Smooth muscle cell (in vitro differentiated cells): ENCODE data around the gene RELL2. TPM values are rescaled to one million over a fixed set of nuclear protein-coding genes. Genes with fewer than 3 reads are reported as not detected.
A peak's percentile ranks its signal among the peaks of the same experiment; 100 is the strongest.

ENCODE experiments used
- DNase-seq: peaks from one replicate; lab custom pipeline; 2025; ENCODE audit not compliant: unreplicated experiment; lab: John Stamatoyannopoulos, UW
- H2AFZ ChIP-seq: fragments of 200-600 bp; sonication (generic); 2 replicates; pipeline ENCODE4 v1.6.0; 2016; ENCODE audit warnings: antibody characterized with exemption, low read depth, mild to moderate bottlenecking
- H3F3A ChIP-seq: fragments of 200-600 bp; sonication (generic); 2 replicates; pipeline ENCODE4 v1.6.0; 2017; ENCODE audit warnings: antibody characterized with exemption, low read depth
- H3K27ac ChIP-seq: fragments of 200-600 bp; sonication (generic); 2 replicates; pipeline ENCODE4 v1.5.1; 2016; ENCODE audit warnings: low read depth, mild to moderate bottlenecking
- H3K27me3 ChIP-seq: fragments of 200-600 bp; sonication (generic); 2 replicates; pipeline ENCODE4 v1.6.1; 2016; ENCODE audit warnings: low read depth, mild to moderate bottlenecking
- H3K36me3 ChIP-seq: fragments of 200-600 bp; sonication (generic); 2 replicates; pipeline ENCODE4 v1.5.1; 2016; ENCODE audit warnings: low read depth
- H3K4me1 ChIP-seq: fragments of 200-600 bp; sonication (generic); 2 replicates; pipeline ENCODE4 v1.5.1; 2016; ENCODE audit warnings: low read depth
- H3K4me2 ChIP-seq: fragments of 200-600 bp; sonication (generic); 2 replicates; pipeline ENCODE4 v1.6.0; 2016; ENCODE audit warnings: mild to moderate bottlenecking
- H3K4me3 ChIP-seq: fragments of 200-600 bp; sonication (generic); 2 replicates; pipeline ENCODE4 v1.5.1; 2016; ENCODE audit warnings: mild to moderate bottlenecking
- H3K79me2 ChIP-seq: fragments of 200-600 bp; sonication (generic); 2 replicates; pipeline ENCODE4 v1.6.0; 2016; ENCODE audit warnings: low read depth, mild to moderate bottlenecking
- H3K9ac ChIP-seq: fragments of 200-600 bp; sonication (generic); 2 replicates; pipeline ENCODE4 v1.6.0; 2016; ENCODE audit warnings: low read depth
- H3K9me3 ChIP-seq: fragments of 200-600 bp; sonication (generic); replicated peaks from 2 replicates; pipeline ENCODE4 v1.5.1; 2016; ENCODE audit warnings: low read depth
- H4K20me1 ChIP-seq: fragments of 200-600 bp; sonication (generic); 2 replicates; pipeline ENCODE4 v1.6.0; 2016; ENCODE audit warnings: low read depth
- CTCF ChIP-seq: fragments of 200-600 bp; sonication (generic); IDR thresholded peaks from 2 replicates; pipeline ENCODE4 v1.5.1; 2017; ENCODE audit warnings: borderline replicate concordance, mild to moderate bottlenecking, antibody characterized with exemption; ENCODE audit not compliant: insufficient read depth, poor library complexity, severe bottlenecking
- WGBS: methylation state at CpG from one replicate; pipeline ENCODE4 v1.1.7; 2016; ENCODE audit warnings: low lambda C conversion rate; 5-methylcytosine and 5-hydroxymethylcytosine counted together
- polyA plus RNA-seq: library from polyadenylated mRNA; unstranded; fragments of >200 nt; fragmentation: Nextera tagmentation; extraction: Ambion mirVana; gene quantifications from 2 replicates; pipeline ENCODE4 v1.2.1, GENCODE V29; 2016
- total RNA-seq: library from RNA; depleted of rRNA; stranded (reverse); fragments of >200 nt; gene quantifications from 2 replicates; pipeline ENCODE4 v1.2.3, GENCODE V29; 2014

Gene RELL2
- total and polyA plus RNA-seq, 2 experiments from 2014 or later = 4.2 to 8.7 TPM

GRCh38 chr5:141651728-141652105 is 14.9 kb downstream of the RELL2 start:
- Histone ChIP-seq H2AFZ (peak overlapping the region; percentile 70), H3K36me3 (no peaks in the 10 kb centered on the region), H3K27ac (no peak overlapping the region), H3K4me1 (peaks cover 3% of the 10 kb centered on the region), H3F3A (no peaks in the 10 kb centered on the region), H4K20me1 (no peaks in the 10 kb centered on the region), H3K9me3 (no peaks in the 10 kb centered on the region), H3K27me3 (no peaks in the 10 kb centered on the region), H3K4me3 (peak overlapping the region; percentile 66), H3K4me2 (peak overlapping the region; percentile 95), H3K9ac (peak overlapping the region; percentile 29), H3K79me2 (no peaks in the 10 kb centered on the region)
- DNase-seq = no peak
- TF ChIP-seq CTCF = no peak
- 61% methylated on average over 9 of the region's 9 CpGs for WGBS

- Histone ChIP-seq H3K9me3 (no peaks in the 10 kb centered on the region), H3K79me2 (no peaks in the 10 kb centered on the region), H2AFZ (no peak overlapping the region), H3K36me3 (no peaks in the 10 kb centered on the region), H3K27ac (peak overlapping the region; percentile 66), H3K4me2 (peak overlapping the region; percentile 1), H3K27me3 (no peaks in the 10 kb centered on the region), H3K9ac (no peak overlapping the region), H3F3A (no peaks in the 10 kb centered on the region), H4K20me1 (no peaks in the 10 kb centered on the region), H3K4me3 (no peak overlapping the region), H3K4me1 (peaks cover 3% of the 10 kb centered on the region)
- DNase-seq = no peak
- no peak for TF ChIP-seq CTCF
- WGBS = 39% methylated on average over 2 of the region's 2 CpGs
These were observed 17.5 kb downstream of the RELL2 start for GRCh38 chr5:141654298-141654697.

GRCh38 chr5:141655020-141655419 is 18.2 kb downstream of the RELL2 start:
- DNase-seq = no peak
- 92% methylated on average over 6 of the region's 7 CpGs for WGBS

More at GRCh38 chr5:141655020-141655419, 18.2 kb downstream of the RELL2 start:
- Histone ChIP-seq H3K9ac (no peak overlapping the region), H4K20me1 (no peaks in the 10 kb centered on the region), H3K9me3 (no peaks in the 10 kb centered on the region), H3K79me2 (no peaks in the 10 kb centered on the region), H3K27ac (peak overlapping the region; percentile 38), H3K4me2 (no peak overlapping the region), H3F3A (no peaks in the 10 kb centered on the region), H2AFZ (no peak overlapping the region), H3K36me3 (no peaks in the 10 kb centered on the region), H3K4me3 (no peak overlapping the region), H3K4me1 (peaks cover 3% of the 10 kb centered on the region), H3K27me3 (no peaks in the 10 kb centered on the region)
- no peak for TF ChIP-seq CTCF
